ENCODE data around the gene RENBP. TPM values are rescaled to one million over a fixed set of nuclear protein-coding genes. Genes with fewer than 3 reads are reported as not detected.

The RENBP gene
- total and polyA plus RNA-seq, 2 of the 13 experiments (the other 11 are each of a cell fraction or from before 2014, with no cell fraction given): 1.4 to 2.6 TPM

DNA sequence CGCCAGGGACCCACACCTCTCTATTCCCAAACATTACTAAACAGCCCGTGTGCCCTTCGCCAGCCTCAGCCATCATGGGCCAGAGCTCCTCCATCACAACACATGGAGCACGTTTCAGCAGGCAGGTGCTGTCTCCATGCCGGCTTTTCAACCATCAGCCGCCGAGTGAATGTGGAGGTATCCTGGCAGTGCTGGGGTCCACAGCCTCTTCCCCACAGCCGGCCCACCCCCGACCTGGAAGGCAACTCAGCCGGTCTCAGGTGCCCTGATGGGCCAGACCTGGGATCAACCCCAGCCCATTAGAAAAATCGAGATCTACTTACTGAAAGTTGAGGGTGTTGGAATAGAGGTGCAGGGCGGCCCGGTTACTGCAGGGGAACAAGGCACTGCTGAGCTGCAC lies 12.7 kb downstream of the RENBP start (continued):
- TF ChIP-seq, protein P1, sequence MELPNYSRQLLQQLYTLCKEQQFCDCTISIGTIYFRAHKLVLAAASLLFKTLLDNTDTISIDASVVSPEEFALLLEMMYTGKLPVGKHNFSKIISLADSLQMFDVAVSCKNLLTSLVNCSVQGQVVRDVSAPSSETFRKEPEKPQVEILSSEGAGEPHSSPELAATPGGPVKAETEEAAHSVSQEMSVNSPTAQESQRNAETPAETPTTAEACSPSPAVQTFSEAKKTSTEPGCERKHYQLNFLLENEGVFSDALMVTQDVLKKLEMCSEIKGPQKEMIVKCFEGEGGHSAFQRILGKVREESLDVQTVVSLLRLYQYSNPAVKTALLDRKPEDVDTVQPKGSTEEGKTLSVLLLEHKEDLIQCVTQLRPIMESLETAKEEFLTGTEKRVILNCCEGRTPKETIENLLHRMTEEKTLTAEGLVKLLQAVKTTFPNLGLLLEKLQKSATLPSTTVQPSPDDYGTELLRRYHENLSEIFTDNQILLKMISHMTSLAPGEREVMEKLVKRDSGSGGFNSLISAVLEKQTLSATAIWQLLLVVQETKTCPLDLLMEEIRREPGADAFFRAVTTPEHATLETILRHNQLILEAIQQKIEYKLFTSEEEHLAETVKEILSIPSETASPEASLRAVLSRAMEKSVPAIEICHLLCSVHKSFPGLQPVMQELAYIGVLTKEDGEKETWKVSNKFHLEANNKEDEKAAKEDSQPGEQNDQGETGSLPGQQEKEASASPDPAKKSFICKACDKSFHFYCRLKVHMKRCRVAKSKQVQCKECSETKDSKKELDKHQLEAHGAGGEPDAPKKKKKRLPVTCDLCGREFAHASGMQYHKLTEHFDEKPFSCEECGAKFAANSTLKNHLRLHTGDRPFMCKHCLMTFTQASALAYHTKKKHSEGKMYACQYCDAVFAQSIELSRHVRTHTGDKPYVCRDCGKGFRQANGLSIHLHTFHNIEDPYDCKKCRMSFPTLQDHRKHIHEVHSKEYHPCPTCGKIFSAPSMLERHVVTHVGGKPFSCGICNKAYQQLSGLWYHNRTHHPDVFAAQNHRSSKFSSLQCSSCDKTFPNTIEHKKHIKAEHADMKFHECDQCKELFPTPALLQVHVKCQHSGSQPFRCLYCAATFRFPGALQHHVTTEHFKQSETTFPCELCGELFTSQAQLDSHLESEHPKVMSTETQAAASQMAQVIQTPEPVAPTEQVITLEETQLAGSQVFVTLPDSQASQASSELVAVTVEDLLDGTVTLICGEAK (IDR thresholded peaks at IDR 0.05): no peak
- TF ChIP-seq, protein P1 (CRISPR knock-in tag; IDR thresholded peaks at IDR 0.05): no peak
- TF ChIP-seq U2AF2 (IDR thresholded peaks at IDR 0.05; ENCODE audit: low read depth, low read length): no peak
- TF ChIP-seq, protein P2, sequence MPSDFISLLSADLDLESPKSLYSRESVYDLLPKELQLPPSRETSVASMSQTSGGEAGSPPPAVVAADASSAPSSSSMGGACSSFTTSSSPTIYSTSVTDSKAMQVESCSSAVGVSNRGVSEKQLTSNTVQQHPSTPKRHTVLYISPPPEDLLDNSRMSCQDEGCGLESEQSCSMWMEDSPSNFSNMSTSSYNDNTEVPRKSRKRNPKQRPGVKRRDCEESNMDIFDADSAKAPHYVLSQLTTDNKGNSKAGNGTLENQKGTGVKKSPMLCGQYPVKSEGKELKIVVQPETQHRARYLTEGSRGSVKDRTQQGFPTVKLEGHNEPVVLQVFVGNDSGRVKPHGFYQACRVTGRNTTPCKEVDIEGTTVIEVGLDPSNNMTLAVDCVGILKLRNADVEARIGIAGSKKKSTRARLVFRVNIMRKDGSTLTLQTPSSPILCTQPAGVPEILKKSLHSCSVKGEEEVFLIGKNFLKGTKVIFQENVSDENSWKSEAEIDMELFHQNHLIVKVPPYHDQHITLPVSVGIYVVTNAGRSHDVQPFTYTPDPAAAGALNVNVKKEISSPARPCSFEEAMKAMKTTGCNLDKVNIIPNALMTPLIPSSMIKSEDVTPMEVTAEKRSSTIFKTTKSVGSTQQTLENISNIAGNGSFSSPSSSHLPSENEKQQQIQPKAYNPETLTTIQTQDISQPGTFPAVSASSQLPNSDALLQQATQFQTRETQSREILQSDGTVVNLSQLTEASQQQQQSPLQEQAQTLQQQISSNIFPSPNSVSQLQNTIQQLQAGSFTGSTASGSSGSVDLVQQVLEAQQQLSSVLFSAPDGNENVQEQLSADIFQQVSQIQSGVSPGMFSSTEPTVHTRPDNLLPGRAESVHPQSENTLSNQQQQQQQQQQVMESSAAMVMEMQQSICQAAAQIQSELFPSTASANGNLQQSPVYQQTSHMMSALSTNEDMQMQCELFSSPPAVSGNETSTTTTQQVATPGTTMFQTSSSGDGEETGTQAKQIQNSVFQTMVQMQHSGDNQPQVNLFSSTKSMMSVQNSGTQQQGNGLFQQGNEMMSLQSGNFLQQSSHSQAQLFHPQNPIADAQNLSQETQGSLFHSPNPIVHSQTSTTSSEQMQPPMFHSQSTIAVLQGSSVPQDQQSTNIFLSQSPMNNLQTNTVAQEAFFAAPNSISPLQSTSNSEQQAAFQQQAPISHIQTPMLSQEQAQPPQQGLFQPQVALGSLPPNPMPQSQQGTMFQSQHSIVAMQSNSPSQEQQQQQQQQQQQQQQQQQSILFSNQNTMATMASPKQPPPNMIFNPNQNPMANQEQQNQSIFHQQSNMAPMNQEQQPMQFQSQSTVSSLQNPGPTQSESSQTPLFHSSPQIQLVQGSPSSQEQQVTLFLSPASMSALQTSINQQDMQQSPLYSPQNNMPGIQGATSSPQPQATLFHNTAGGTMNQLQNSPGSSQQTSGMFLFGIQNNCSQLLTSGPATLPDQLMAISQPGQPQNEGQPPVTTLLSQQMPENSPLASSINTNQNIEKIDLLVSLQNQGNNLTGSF (CRISPR knock-in tag; IDR thresholded peaks at IDR 0.05): no peak

Measured in HepG2 (cell line).